Naive B cell (primary cell): ENCODE results near the gene SLC28A1. TPM values are rescaled to one million over a fixed set of nuclear protein-coding genes. Genes with fewer than 3 reads are reported as not detected.
A peak's percentile ranks its signal among the peaks of the same experiment; 100 is the strongest.

Experiments used
- ATAC-seq, 2 donors: fragments of 150-1000 bp; cut with Tn5 transposase; 2 replicates each; pipeline ENCODE4 v1.10.0; 2021; ENCODE audit warnings: low read depth in 2 of 2, mild to moderate bottlenecking in 2 of 2, moderate library complexity in 2 of 2
- DNase-seq: peaks from one replicate; pipeline ENCODE4 v3.0.0; 2022
- H3K27ac Mint-ChIP-seq, 6 donors: one replicate each; pipeline ENCODE4 v1.8.0; 2020 to 2022; ENCODE audit warnings: mild to moderate bottlenecking in 6 of 6, mixed read lengths in 6 of 6, moderate library complexity in 5 of 6, inconsistent platforms in 2 of 6
- H3K27me3 Mint-ChIP-seq, 3 donors: one replicate each; pipeline ENCODE4 v1.8.0; 2021 to 2022; ENCODE audit warnings: mixed read lengths in 3 of 3, mild to moderate bottlenecking in 1 of 3
- H3K36me3 Mint-ChIP-seq, 2 donors: one replicate each; pipeline ENCODE4 v1.8.0; 2020 to 2022; ENCODE audit warnings: mixed read lengths in 2 of 2, inconsistent platforms in 1 of 2, mild to moderate bottlenecking in 1 of 2
- H3K4me1 Mint-ChIP-seq, 3 donors: one replicate each; pipeline ENCODE4 v1.8.0; 2020 to 2022; ENCODE audit warnings: mixed read lengths in 3 of 3, inconsistent platforms in 1 of 3, mild to moderate bottlenecking in 1 of 3, moderate library complexity in 1 of 3
- H3K4me3 Mint-ChIP-seq, 8 donors: one replicate each; pipeline ENCODE4 v1.8.0; 2020 to 2022; ENCODE audit warnings: mild to moderate bottlenecking in 8 of 8, mixed read lengths in 8 of 8, moderate library complexity in 8 of 8, inconsistent platforms in 2 of 8
- H3K9me3 Mint-ChIP-seq, 7 donors: one replicate each; pipeline ENCODE4 v1.8.0; 2020 to 2022; ENCODE audit warnings: mixed read lengths in 7 of 7, mild to moderate bottlenecking in 5 of 7, inconsistent platforms in 2 of 7, moderate library complexity in 1 of 7
- polyA plus RNA-seq, 6 donors: library from polyadenylated mRNA; unstranded; fragments of 300-500 nt; fragmentation: Illumina TruSeq; gene quantifications; one replicate each; pipeline ENCODE4 v1.2.3, GENCODE V29; 2021; ENCODE audit warnings: low read depth in 6 of 6

SLC28A1 gene
- polyA plus RNA-seq, 6 donors from 2014 or later: not detected

DNA sequence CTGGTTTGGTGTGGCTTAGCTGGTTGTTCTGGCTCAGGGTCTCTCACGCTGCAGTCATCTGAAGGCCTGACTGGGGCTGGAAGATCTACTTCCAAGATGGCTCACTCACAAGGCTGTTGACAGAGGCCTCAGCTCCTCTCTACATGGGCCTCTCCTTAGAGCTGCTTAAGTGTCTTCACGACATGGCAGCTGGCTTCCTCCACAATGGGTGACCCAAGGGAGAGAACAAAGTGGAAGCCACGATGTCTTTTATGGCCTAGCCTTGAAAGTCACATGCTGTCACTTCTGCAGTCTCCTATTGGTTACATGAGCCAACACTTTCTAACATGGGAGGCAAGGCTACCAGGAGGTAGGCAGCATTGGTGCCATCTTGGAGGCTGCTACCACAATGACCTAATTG is 83.8 kb downstream of the SLC28A1 start:
- Mint-ChIP-seq H3K36me3 (no peaks in the 10 kb centered on the region), H3K9me3 (peaks cover 0 to 6% (median 4%) of the 10 kb centered on the region in 7 donors), H3K27me3 (peaks cover 3 to 13% (median 9%) of the 10 kb centered on the region in 3 donors), H3K4me3 (no peak overlapping the region), H3K4me1 (no peaks in the 10 kb centered on the region), H3K27ac (no peak overlapping the region)
- DNase-seq (no peak), ATAC-seq (no peak)

DNA sequence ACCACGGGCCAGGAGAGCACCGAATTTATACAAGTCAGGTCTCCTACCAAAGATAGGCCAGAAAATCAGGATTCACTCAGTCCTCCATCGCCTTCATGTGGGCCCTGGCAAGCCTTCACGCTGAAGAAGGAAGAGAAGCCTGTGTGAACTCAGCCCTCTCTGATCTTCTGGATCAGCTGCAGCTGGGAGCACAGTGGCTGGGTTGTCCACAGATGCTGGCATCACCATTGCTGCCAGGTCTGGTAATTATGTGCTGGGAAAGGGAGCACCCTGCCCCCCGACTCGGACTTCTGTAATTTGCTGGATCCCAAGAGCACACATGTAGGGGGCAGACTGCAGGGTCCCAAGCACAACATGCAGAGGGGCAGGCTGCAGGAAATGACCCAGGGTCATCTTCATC is 84.8 kb downstream of the SLC28A1 start:
- H3K4me3 Mint-ChIP-seq: no peak overlapping the region
- no peak overlapping the region for H3K27ac Mint-ChIP-seq
- ATAC-seq: no peak
- DNase-seq: no peak
- no peaks in the 10 kb centered on the region for H3K36me3 Mint-ChIP-seq
- H3K4me1 Mint-ChIP-seq: no peaks in the 10 kb centered on the region
- H3K27me3 Mint-ChIP-seq: peaks cover 2 to 7% (median 3%) of the 10 kb centered on the region in 3 donors
- H3K9me3 Mint-ChIP-seq: peaks cover 0 to 6% (median 4%) of the 10 kb centered on the region in 7 donors

DNA sequence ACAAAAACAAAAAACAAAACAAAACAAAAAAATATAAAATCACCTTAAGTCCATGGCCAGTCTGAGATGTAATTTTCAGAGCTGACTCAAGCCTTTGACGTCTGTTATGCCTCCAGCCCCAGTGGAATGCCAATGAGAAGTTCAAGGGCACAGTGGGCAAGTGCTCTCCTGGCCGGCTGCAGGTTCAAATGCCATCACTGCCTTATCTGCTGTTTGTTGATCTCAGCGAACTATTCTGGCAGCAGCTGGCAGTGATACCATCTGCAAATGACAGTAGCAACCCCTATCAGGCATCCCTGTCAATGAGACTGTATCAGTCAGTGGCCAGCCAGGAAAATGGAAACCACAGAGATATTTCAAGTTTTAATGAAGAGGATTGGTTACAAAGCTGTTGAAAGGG is 86.4 kb downstream of the SLC28A1 start:
- H3K27me3 Mint-ChIP-seq: peaks cover 0 to 8% (median 6%) of the 10 kb centered on the region in 3 donors

GRCh38 chr15:84973492-84974460 is 89.3 kb downstream of the SLC28A1 start:
- DNase-seq (no peak), ATAC-seq (no peak)
- Mint-ChIP-seq H3K9me3 (no peaks in the 10 kb centered on the region), H3K27ac (no peak overlapping the region), H3K4me3 (no peak overlapping the region), H3K27me3 (peaks cover 0 to 11% (median 8%) of the 10 kb centered on the region in 3 donors), H3K4me1 (peaks cover 0 to 4% (median 3%) of the 10 kb centered on the region in 3 donors), H3K36me3 (no peaks in the 10 kb centered on the region)

More for the DNA sequence above, 86.4 kb downstream of the SLC28A1 start:
- no peak for DNase-seq
- Mint-ChIP-seq H3K27ac (no peak overlapping the region), H3K9me3 (peaks cover 0 to 4% (median 2%) of the 10 kb centered on the region in 7 donors), H3K4me3 (no peak overlapping the region), H3K4me1 (no peaks in the 10 kb centered on the region), H3K36me3 (no peaks in the 10 kb centered on the region)
- ATAC-seq: no peak

DNA sequence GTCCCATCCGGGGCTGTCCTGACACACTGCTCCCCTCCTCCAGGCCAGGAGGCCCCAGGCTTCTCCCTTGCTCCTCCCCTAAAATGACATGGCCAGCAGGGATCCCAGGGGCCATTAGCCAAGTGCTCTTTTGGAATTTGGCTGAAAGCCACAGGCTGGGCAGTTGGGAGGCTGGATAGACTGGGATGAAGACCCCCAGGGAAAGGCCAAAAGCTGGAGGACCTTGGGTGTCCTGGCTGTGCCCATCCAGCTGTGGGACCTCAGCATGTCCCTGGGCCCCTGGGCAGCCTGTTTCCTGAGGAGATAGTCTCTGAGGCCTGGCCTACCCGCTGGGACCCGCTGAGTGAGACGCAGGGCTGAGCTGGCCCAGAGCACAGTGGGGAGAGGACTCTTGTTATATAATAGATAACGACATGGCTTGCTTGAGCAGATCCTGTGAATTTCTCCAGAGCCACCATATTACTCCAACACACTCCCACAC is 91.4 kb downstream of the SLC28A1 start:
- H3K9me3 Mint-ChIP-seq: no peaks in the 10 kb centered on the region
- ATAC-seq (no peak), DNase-seq (no peak)
- peaks cover 3 to 18% (median 12%) of the 10 kb centered on the region in 3 donors for H3K4me1 Mint-ChIP-seq
- peak overlapping the region in 1 of 8 donors; percentile 7 for H3K4me3 Mint-ChIP-seq
- H3K27me3 Mint-ChIP-seq: peaks cover 0 to 5% (median 5%) of the 10 kb centered on the region in 3 donors
- no peaks in the 10 kb centered on the region for H3K36me3 Mint-ChIP-seq
- H3K27ac Mint-ChIP-seq: no peak overlapping the region

GRCh38 chr15:84976746-84977345 is 92.4 kb downstream of the SLC28A1 start:
- H3K27ac Mint-ChIP-seq: no peak overlapping the region
- no peaks in the 10 kb centered on the region for H3K36me3 Mint-ChIP-seq
- H3K27me3 Mint-ChIP-seq: peaks cover 0 to 5% (median 5%) of the 10 kb centered on the region in 3 donors
- H3K4me1 Mint-ChIP-seq: peaks cover 3 to 18% (median 12%) of the 10 kb centered on the region in 3 donors
- peak overlapping the region in 1 of 8 donors; percentile 19 for H3K4me3 Mint-ChIP-seq
- H3K9me3 Mint-ChIP-seq: no peaks in the 10 kb centered on the region
- DNase-seq: no peak
- no peak for ATAC-seq

DNA sequence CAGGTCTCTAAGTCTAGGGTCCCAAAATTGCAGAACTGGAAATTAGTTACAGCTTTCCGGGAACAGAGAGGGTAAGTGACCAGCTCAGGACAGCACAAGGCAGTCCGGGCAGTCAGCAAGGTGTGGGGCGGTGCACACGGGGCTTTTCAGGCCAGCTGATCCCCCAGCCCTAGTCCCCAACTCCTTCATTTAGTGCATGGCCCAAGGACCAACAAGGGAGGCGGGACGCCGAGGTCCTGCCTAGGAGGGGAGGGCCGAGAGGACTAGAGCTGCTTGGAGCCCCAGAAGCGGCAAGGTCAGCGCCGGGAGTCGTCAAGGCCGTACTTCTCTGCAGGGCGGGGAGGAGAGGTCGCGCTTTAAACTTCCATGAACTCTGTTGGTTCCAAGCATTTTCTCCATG is 95.2 kb downstream of the SLC28A1 start:
- no peak for ATAC-seq
- H3K27ac Mint-ChIP-seq: peak overlapping the region in 4 of 6 donors; percentile 93 to 99 (median 97)
- peak overlapping the region; percentile 83 to 98 (median 97) for H3K4me3 Mint-ChIP-seq

DNA sequence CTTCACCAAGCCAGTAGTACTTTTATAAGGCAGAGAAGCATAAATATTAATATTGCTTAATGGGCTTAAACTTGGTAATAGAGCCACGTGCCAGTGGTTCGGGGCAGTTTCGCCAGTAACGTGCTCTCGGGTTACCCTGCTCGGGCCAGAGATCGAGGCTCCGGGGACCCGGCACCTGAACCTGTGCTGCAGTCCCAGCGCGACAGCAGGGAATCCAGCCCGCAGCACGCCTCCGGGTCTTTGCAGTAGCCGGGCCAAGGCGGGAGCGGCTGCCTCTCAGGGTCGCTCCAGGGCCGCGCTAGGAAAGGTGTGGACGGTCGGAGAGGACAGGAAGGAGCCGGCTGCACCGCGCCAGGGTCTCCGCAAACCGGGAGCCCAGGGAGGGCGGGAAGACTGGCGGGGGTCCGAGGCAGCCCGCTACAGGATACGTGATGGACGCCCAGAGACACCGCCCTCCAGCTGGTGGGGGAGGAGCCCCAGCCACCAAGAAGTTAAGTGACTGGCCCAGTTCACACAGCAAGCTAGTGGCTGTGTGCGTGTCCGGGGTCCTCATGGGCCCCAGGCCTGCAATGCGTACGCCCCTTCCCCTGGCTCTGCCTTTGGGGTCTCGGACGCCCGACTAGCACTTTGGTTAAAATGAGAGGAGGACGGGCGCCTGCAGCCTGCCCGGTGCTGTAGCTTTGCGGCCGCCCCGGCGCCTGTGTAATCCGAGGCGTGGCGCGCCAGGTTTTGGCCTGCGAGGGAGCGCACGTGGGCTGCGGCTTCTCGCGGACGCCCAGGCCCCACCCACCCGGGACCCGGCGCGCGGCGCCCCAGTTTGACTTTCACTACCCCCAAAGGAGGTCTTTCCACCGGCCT is 96.0 kb downstream of the SLC28A1 start:
- H3K9me3 Mint-ChIP-seq: no peaks in the 10 kb centered on the region
- ATAC-seq: peak; percentile 65 to 67
- H3K36me3 Mint-ChIP-seq: no peaks in the 10 kb centered on the region
- peaks cover 3 to 43% (median 39%) of the 10 kb centered on the region in 3 donors for H3K4me1 Mint-ChIP-seq
- peak overlapping the region; percentile 93 to 99 (median 98) for H3K27ac Mint-ChIP-seq
- H3K27me3 Mint-ChIP-seq: peaks cover 0 to 5% (median under 1%) of the 10 kb centered on the region in 3 donors
- peak overlapping the region; percentile 83 to 98 (median 97) for H3K4me3 Mint-ChIP-seq
- DNase-seq: peak; percentile 91

More for the DNA sequence above, 95.2 kb downstream of the SLC28A1 start:
- H3K27me3 Mint-ChIP-seq: peaks cover 0 to 5% (median 5%) of the 10 kb centered on the region in 3 donors
- peaks cover 3 to 36% (median 36%) of the 10 kb centered on the region in 3 donors for H3K4me1 Mint-ChIP-seq
- H3K36me3 Mint-ChIP-seq: no peaks in the 10 kb centered on the region
- no peaks in the 10 kb centered on the region for H3K9me3 Mint-ChIP-seq
- DNase-seq: no peak

DNA sequence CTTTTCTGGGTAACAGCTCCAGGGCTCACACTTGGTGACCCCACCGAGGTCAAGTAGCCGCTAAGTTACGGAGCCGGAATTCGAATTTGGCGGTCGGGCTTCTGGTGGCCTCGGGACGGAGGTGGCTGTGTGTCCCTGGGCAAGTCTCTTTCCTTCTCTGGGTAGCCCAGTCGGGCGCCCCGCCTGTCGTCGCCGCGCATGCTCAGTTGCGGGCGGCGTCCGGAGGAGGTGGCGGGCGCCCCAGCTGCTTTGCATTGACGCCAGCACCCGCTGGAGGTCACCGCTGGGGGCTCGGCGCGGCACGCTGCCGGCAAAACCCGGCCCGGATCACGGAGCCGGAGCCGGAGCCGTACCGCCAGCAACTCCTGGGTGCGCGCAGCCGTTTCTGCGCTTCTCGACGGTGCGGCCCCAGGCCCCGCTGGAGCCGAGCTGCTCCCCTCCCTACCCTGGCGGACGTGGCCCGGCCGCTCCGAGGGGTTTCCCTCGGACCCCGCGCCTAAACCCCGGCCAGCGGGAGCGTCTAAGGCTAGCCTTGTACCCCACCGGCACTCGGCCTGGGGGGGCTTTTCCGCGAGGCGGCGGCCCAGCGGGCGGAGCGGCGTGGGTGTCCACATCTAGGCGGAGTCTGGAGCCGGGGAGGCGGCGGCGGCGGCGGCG is 96.7 kb downstream of the SLC28A1 start:
- Mint-ChIP-seq H3K9me3 (no peaks in the 10 kb centered on the region), H3K4me3 (peak overlapping the region; percentile 83 to 98 (median 97)), H3K36me3 (no peaks in the 10 kb centered on the region), H3K27ac (peak overlapping the region; percentile 90 to 99 (median 97)), H3K4me1 (peaks cover 3 to 48% (median 42%) of the 10 kb centered on the region in 3 donors), H3K27me3 (peaks cover 0 to 5% (median 0%) of the 10 kb centered on the region in 3 donors)
- DNase-seq: peak; percentile 97
- peak; percentile 69 to 74 for ATAC-seq

DNA sequence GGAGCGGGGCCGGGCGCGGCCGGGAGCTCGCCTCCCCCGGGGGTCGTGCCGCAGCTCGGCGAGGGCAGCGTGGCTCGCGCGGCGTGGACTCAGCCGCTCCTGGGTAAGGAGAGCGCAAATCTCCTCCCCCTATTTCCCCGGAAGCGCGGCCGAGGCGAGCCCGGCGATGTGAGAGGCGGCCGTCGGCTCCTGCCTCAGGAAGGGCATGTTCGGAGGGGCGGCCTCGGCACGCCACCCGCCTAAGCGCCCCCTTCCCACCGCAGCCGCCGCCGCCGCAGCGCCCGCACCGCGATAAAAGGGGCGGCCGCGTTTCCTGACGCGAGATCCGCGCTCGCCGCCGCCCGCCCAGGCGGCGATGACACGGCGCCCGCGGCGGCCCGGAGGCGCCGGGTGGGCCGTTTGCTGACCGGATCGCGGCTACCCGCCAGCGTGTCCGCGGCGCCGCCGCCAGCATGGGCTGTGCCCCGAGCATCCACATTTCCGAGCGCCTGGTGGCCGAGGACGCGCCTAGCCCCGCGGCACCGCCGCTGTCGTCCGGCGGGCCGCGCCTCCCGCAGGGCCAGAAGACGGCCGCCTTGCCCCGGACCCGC is 97.3 kb downstream of the SLC28A1 start, which contains the start of gene PDE8A:
Gene PDE8A, plus strand, starts transcription at position 146 of the 590 bp plus-strand sequence. Its CDS starts 307 bp downstream, at position 453.
- no peaks in the 10 kb centered on the region for H3K36me3 Mint-ChIP-seq
- H3K9me3 Mint-ChIP-seq: no peaks in the 10 kb centered on the region
- H3K4me3 Mint-ChIP-seq: peak within 1 kb of the TSS; percentile 83 to 99 (median 98)
- no peaks in the 10 kb centered on the region for H3K27me3 Mint-ChIP-seq
- DNase-seq (no peak), ATAC-seq (peak; percentile 1 to 2)
- H3K27ac Mint-ChIP-seq: peak within 1 kb of the TSS; percentile 93 to 99 (median 98)
- H3K4me1 Mint-ChIP-seq: peaks cover 3 to 53% (median 47%) of the 10 kb centered on the region in 3 donors

- Mint-ChIP-seq H3K36me3 (no peaks in the 10 kb centered on the region), H3K27me3 (no peaks in the 10 kb centered on the region), H3K27ac (peak overlapping the region in 5 of 6 donors; percentile 90 to 96 (median 93)), H3K9me3 (no peaks in the 10 kb centered on the region), H3K4me3 (peak overlapping the region; percentile 83 to 99 (median 96)), H3K4me1 (peaks cover 3 to 53% (median 52%) of the 10 kb centered on the region in 3 donors)
- peak; percentile 39 for DNase-seq
- no peak for ATAC-seq
Measured at GRCh38 chr15:84982301-84982920, 97.9 kb downstream of the SLC28A1 start.
